SK-N-SH (cell line): ENCODE measurements around the gene IL10RB. TPM values are rescaled to one million over a fixed set of nuclear protein-coding genes. Genes with fewer than 3 reads are reported as not detected.

ENCODE experiments used
- CTCF ChIA-PET: fragments of 300-600, 350-600 bp; formaldehyde crosslinking; extraction: SDS; loops from one replicate; lab custom pipeline; 2021; lab: Yijun Ruan, JAX
- POLR2A ChIA-PET: fragments of 350-600 bp; sonication (Branson Sonifier 250); formaldehyde crosslinking; extraction: SDS; loops from one replicate; lab custom pipeline; 2020; ENCODE audit warnings: antibody characterized with exemption, inconsistent platforms; lab: Yijun Ruan, JAX
- DNase-seq: peaks from one replicate; pipeline ENCODE4 v3.0.0; 2012
- H2AFZ ChIP-seq: fragments of 200-600 bp; sonication (generic); 2 replicates; pipeline ENCODE4 v1.8.1; 2016; ENCODE audit warnings: antibody characterized with exemption, mild to moderate bottlenecking, low read depth
- H3F3A ChIP-seq: fragments of 200-600 bp; sonication (generic); replicated peaks from 2 replicates; pipeline ENCODE3; 2016; ENCODE audit warnings: antibody characterized with exemption, mild to moderate bottlenecking; ENCODE audit not compliant: insufficient read depth
- H3K27ac ChIP-seq, 2 experiments: fragments of 200-500 bp in 1 of 2; fragments of 200-600 bp in 1 of 2; sonication (Bioruptor generic) in 1 of 2; sonication (generic), shearing (Covaris generic) in 1 of 2; 2 replicates each; pipeline versions ENCODE4 v1.5.1 to v1.6.1; 2014 to 2016; ENCODE audit warnings: low read depth in 2 of 2, inconsistent platforms in 1 of 2, low read length in 1 of 2, mild to moderate bottlenecking in 1 of 2, mixed read lengths in 1 of 2
- H3K27me3 ChIP-seq: fragments of 200-600 bp; sonication (generic), shearing (Covaris generic); 2 replicates; pipeline ENCODE4 v1.6.1; 2016; ENCODE audit warnings: mixed run types; ENCODE audit not compliant: insufficient read depth
- H3K36me3 ChIP-seq, 2 experiments: fragments of 200-500 bp in 1 of 2; fragments of 200-600 bp in 1 of 2; sonication (Bioruptor generic) in 1 of 2; sonication (generic) in 1 of 2; replicated peaks in 1 of 2; 2 replicates each; pipeline versions ENCODE3 to v1.5.1; 2014 to 2016; ENCODE audit warnings: low read length in 1 of 2, mild to moderate bottlenecking in 1 of 2; ENCODE audit not compliant: insufficient read depth in 2 of 2, control insufficient read depth in 1 of 2
- H3K4me1 ChIP-seq, 2 experiments: fragments of 200-500 bp in 1 of 2; fragments of 200-600 bp in 1 of 2; sonication (Bioruptor generic) in 1 of 2; sonication (generic), shearing (Covaris generic) in 1 of 2; 2 replicates each; pipeline versions ENCODE4 v1.5.1 to v1.6.1; 2014 to 2016; ENCODE audit warnings: low read depth in 1 of 2, low read length in 1 of 2, mixed run types in 1 of 2; ENCODE audit not compliant: insufficient read depth in 2 of 2, control insufficient read depth in 1 of 2
- H3K4me2 ChIP-seq: fragments of 200-600 bp; sonication (generic), shearing (Covaris generic); 2 replicates; pipeline ENCODE4 v1.6.1; 2017; ENCODE audit warnings: mixed run types
- H3K4me3 ChIP-seq, 2 experiments: fragments of 200-500 bp in 1 of 2; fragments of 200-600 bp in 1 of 2; sonication (Bioruptor generic) in 1 of 2; sonication (generic), shearing (Covaris generic) in 1 of 2; 2 replicates each; pipeline versions ENCODE4 v1.5.1 to v1.8.1; 2014 to 2016; ENCODE audit warnings: low read depth in 2 of 2, inconsistent platforms in 1 of 2, low read length in 1 of 2, mild to moderate bottlenecking in 1 of 2, mixed read lengths in 1 of 2, moderate library complexity in 1 of 2
- H3K79me2 ChIP-seq: fragments of 200-600 bp; sonication (generic); 2 replicates; pipeline ENCODE4 v1.8.1; 2017; ENCODE audit warnings: mild to moderate bottlenecking; ENCODE audit not compliant: insufficient read depth
- H3K9ac ChIP-seq: fragments of 200-600 bp; sonication (generic); 2 replicates; pipeline ENCODE4 v1.6.1; 2017; ENCODE audit warnings: mixed run types
- H3K9me2 ChIP-seq: fragments of 200-600 bp; sonication (generic); 2 replicates; pipeline ENCODE4 v1.6.1; 2017; ENCODE audit warnings: mixed run types
- H3K9me3 ChIP-seq: fragments of 200-600 bp; sonication (generic); 2 replicates; pipeline ENCODE4 v1.6.1; 2017; ENCODE audit warnings: mixed run types, mild to moderate bottlenecking, moderate library complexity
- H4K20me1 ChIP-seq: fragments of 200-600 bp; sonication (generic); 2 replicates; pipeline ENCODE4 v1.6.1; 2017; ENCODE audit warnings: mild to moderate bottlenecking, mixed run types; ENCODE audit not compliant: insufficient read depth
- CHD2 ChIP-seq: fragments of 150-350 bp; IDR thresholded peaks from 2 replicates; pipeline ENCODE4 v1.6.1; 2018; ENCODE audit warnings: low read length; ENCODE audit not compliant: partially characterized antibody
- ELF1 ChIP-seq: IDR thresholded peaks from 2 replicates; pipeline ENCODE4 v1.4.0; 2012
- EP300 ChIP-seq, 2 experiments: IDR thresholded peaks; 2 replicates each; pipeline versions ENCODE4 v1.4.0 to v1.6.1; 2012; ENCODE audit warnings: borderline replicate concordance in 1 of 2, low read depth in 1 of 2, low read length in 1 of 2
- EZH2phosphoT487 ChIP-seq: fragments of 200-600 bp; sonication (generic); IDR thresholded peaks from 2 replicates; pipeline ENCODE4 v1.6.1; 2017; ENCODE audit warnings: low read depth, mixed run types, mild to moderate bottlenecking, antibody characterized with exemption, moderate library complexity, borderline replicate concordance
- FOXJ3 ChIP-seq: sonication (generic); formaldehyde crosslinking; IDR thresholded peaks from 2 replicates; pipeline ENCODE4 v1.5.1; 2020; ENCODE audit warnings: mild to moderate bottlenecking, missing genetic modification reagents
- GABPA ChIP-seq: IDR thresholded peaks from 2 replicates; pipeline ENCODE4 v1.4.0; 2012; ENCODE audit warnings: low read depth, mild to moderate bottlenecking
- GATA2 ChIP-seq: sonication (generic); formaldehyde crosslinking; IDR thresholded peaks from 2 replicates; pipeline ENCODE4 v1.5.0; 2020; ENCODE audit warnings: mild to moderate bottlenecking, missing genetic modification reagents
- JUND ChIP-seq: IDR thresholded peaks from 2 replicates; pipeline ENCODE4 v1.4.0; 2012
- MAX ChIP-seq: IDR thresholded peaks from 2 replicates; pipeline ENCODE4 v1.4.0; 2012; ENCODE audit warnings: low read depth
- NFIC ChIP-seq: IDR thresholded peaks from 2 replicates; pipeline ENCODE4 v1.4.0; 2012; ENCODE audit warnings: borderline replicate concordance
- PBX3 ChIP-seq: IDR thresholded peaks from 2 replicates; pipeline ENCODE4; 2012
- RCOR1 ChIP-seq: fragments of 150-350 bp; IDR thresholded peaks from 2 replicates; pipeline ENCODE4 v1.6.1; 2017; ENCODE audit warnings: antibody characterized with exemption, low read length
- RXRA ChIP-seq: IDR thresholded peaks from 2 replicates; pipeline ENCODE4 v1.4.0; 2012; ENCODE audit warnings: low read depth, mild to moderate bottlenecking, borderline replicate concordance
- SIN3A ChIP-seq: IDR thresholded peaks from 2 replicates; pipeline ENCODE4 v1.6.1; 2012; ENCODE audit warnings: low read depth, mild to moderate bottlenecking, low read length, moderate library complexity, borderline replicate concordance
- TEAD4 ChIP-seq: IDR thresholded peaks from 2 replicates; pipeline ENCODE4 v1.4.0; 2012; ENCODE audit warnings: mild to moderate bottlenecking, borderline replicate concordance; ENCODE audit not compliant: insufficient read depth
- WGBS: methylation state at CpG from one replicate; pipeline ENCODE4 v1.1.6; 2017; ENCODE audit warnings: low lambda C conversion rate; 5-methylcytosine and 5-hydroxymethylcytosine counted together
- polyA plus RNA-seq, 3 experiments: library from polyadenylated mRNA; depleted of rRNA; stranded (reverse); fragments of >200 nt; gene quantifications; 2 replicates each; pipeline ENCODE4 v1.2.3, GENCODE V29; 2012
- TF ChIP-seq, protein P1 (sequence below): IDR thresholded peaks from 2 replicates; pipeline ENCODE4 v1.6.1; 2012; ENCODE audit warnings: mild to moderate bottlenecking, low read depth, low read length, moderate library complexity
- TF ChIP-seq, protein P2 (sequence below): fragments of 200-600 bp; sonication (generic); IDR thresholded peaks from 2 replicates; pipeline ENCODE4 v1.6.1; 2017; ENCODE audit warnings: antibody characterized with exemption, mild to moderate bottlenecking, moderate library complexity

Gene IL10RB
- polyA plus RNA-seq, 1 of the 3 experiments (the other 2 are of a cell fraction), result 20.1 TPM

GRCh38 chr21:33286076-33286475, 19.9 kb downstream of the IL10RB start:
- Histone ChIP-seq H3K27me3 (no peaks in the 10 kb centered on the region), H3K79me2 (no peaks in the 10 kb centered on the region), H3K9me2 (no peaks in the 10 kb centered on the region), H3F3A (no peaks in the 10 kb centered on the region), H4K20me1 (no peaks in the 10 kb centered on the region), H2AFZ (no peak overlapping the region), H3K4me1 (peaks cover 0 to 2% of the 10 kb centered on the region in 2 experiments; a peak in 1 of 4 replicates), H3K9me3 (no peaks in the 10 kb centered on the region), H3K9ac (no peak overlapping the region), H3K4me2 (no peak overlapping the region), H3K4me3 (no peak overlapping the region), H3K36me3 (peaks cover 8 to 9% of the 10 kb centered on the region in 2 experiments), H3K27ac (no peak overlapping the region)
- TF ChIP-seq GABPA, result no peak
- no peak for TF ChIP-seq EZH2phosphoT487
- no peak for TF ChIP-seq ELF1
- no peak for TF ChIP-seq RCOR1
- no peak for TF ChIP-seq TEAD4
- TF ChIP-seq SIN3A, result no peak
- no peak for TF ChIP-seq RXRA
- no peak for TF ChIP-seq GATA2 (CRISPR knock-in tag)
- TF ChIP-seq, protein P1, sequence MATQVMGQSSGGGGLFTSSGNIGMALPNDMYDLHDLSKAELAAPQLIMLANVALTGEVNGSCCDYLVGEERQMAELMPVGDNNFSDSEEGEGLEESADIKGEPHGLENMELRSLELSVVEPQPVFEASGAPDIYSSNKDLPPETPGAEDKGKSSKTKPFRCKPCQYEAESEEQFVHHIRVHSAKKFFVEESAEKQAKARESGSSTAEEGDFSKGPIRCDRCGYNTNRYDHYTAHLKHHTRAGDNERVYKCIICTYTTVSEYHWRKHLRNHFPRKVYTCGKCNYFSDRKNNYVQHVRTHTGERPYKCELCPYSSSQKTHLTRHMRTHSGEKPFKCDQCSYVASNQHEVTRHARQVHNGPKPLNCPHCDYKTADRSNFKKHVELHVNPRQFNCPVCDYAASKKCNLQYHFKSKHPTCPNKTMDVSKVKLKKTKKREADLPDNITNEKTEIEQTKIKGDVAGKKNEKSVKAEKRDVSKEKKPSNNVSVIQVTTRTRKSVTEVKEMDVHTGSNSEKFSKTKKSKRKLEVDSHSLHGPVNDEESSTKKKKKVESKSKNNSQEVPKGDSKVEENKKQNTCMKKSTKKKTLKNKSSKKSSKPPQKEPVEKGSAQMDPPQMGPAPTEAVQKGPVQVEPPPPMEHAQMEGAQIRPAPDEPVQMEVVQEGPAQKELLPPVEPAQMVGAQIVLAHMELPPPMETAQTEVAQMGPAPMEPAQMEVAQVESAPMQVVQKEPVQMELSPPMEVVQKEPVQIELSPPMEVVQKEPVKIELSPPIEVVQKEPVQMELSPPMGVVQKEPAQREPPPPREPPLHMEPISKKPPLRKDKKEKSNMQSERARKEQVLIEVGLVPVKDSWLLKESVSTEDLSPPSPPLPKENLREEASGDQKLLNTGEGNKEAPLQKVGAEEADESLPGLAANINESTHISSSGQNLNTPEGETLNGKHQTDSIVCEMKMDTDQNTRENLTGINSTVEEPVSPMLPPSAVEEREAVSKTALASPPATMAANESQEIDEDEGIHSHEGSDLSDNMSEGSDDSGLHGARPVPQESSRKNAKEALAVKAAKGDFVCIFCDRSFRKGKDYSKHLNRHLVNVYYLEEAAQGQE, result no peak
- TF ChIP-seq JUND, result no peak
- no peak for TF ChIP-seq FOXJ3 (CRISPR knock-in tag)
- no peak for TF ChIP-seq NFIC
- TF ChIP-seq CHD2, result no peak
- TF ChIP-seq, protein P2, sequence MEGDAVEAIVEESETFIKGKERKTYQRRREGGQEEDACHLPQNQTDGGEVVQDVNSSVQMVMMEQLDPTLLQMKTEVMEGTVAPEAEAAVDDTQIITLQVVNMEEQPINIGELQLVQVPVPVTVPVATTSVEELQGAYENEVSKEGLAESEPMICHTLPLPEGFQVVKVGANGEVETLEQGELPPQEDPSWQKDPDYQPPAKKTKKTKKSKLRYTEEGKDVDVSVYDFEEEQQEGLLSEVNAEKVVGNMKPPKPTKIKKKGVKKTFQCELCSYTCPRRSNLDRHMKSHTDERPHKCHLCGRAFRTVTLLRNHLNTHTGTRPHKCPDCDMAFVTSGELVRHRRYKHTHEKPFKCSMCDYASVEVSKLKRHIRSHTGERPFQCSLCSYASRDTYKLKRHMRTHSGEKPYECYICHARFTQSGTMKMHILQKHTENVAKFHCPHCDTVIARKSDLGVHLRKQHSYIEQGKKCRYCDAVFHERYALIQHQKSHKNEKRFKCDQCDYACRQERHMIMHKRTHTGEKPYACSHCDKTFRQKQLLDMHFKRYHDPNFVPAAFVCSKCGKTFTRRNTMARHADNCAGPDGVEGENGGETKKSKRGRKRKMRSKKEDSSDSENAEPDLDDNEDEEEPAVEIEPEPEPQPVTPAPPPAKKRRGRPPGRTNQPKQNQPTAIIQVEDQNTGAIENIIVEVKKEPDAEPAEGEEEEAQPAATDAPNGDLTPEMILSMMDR, result no peak
- no peak for TF ChIP-seq MAX
- no peak for TF ChIP-seq PBX3
- no peak for TF ChIP-seq EP300 (IDR thresholded peaks at IDR 0.05; ENCODE audit: borderline replicate concordance in 1 of 2, low read depth in 1 of 2, low read length in 1 of 2)
- POLR2A ChIA-PET, result no interaction called here
- CTCF ChIA-PET, result no interaction called here
- no peak for DNase-seq
- 89% methylated on average over 9 of the region's 11 CpGs for WGBS
